Measurements from ENCODE around the gene SCNN1A. TPM values are rescaled to one million over a fixed set of nuclear protein-coding genes. Genes with fewer than 3 reads are reported as not detected.

The SCNN1A gene
- total and polyA plus RNA-seq, 11 donors, result 0.11 to 3.9 (median 0.43) TPM; not detected in 4

DNA sequence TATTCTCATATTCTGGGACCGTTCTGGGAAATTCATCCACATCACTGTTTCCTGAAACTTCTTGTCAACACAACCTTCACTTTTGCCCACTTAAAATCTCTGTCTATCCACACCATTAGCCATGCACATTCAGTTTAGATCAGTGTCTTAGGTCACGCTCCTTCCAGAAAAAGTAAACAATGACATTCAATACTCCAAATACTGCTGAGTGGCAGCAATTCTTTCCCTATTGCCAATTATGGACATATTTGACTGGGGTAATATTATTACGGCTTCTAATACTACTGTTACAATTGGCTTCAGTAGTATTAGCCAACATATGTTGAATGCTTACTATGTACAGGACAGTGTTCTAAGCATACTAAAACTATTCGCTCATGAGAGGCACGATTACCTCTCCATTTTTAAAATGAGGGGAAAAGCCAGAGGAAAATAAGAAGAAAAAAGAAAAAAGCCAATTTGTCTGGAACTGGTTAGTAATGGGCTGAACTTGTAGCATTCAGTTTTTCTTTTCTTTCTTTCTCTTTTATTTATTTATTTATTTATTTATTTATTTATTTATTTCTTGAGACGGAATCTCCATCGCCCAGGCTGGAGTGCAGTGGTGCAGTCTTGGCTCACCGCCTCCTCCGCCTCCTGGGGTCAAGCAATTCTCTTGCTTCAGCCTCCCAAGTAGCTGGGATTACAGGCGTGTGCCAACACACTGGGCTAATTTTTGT is 32.0 kb upstream of the SCNN1A start:
- Histone ChIP-seq H3K9me3 (no peaks in the 10 kb centered on the region), H3K4me1 (no peaks in the 10 kb centered on the region), H3K27ac (no peak overlapping the region), H3K27me3 (no peaks in the 10 kb centered on the region), H3K36me3 (no peaks in the 10 kb centered on the region), H3K4me3 (no peak overlapping the region)
- intact Hi-C loops (cut with DNase I), result no loop called here
- 95 to 96% (median 95%) methylated on average over 10 of the region's 10 CpGs for WGBS, 4 donors
- DNase-seq, result no peak
- no peak for ATAC-seq
- no peak for TF ChIP-seq POLR2A (IDR thresholded peaks at IDR 0.05)
- TF ChIP-seq, protein P1, sequence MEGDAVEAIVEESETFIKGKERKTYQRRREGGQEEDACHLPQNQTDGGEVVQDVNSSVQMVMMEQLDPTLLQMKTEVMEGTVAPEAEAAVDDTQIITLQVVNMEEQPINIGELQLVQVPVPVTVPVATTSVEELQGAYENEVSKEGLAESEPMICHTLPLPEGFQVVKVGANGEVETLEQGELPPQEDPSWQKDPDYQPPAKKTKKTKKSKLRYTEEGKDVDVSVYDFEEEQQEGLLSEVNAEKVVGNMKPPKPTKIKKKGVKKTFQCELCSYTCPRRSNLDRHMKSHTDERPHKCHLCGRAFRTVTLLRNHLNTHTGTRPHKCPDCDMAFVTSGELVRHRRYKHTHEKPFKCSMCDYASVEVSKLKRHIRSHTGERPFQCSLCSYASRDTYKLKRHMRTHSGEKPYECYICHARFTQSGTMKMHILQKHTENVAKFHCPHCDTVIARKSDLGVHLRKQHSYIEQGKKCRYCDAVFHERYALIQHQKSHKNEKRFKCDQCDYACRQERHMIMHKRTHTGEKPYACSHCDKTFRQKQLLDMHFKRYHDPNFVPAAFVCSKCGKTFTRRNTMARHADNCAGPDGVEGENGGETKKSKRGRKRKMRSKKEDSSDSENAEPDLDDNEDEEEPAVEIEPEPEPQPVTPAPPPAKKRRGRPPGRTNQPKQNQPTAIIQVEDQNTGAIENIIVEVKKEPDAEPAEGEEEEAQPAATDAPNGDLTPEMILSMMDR (IDR thresholded peaks at IDR 0.05), result no peak

DNA sequence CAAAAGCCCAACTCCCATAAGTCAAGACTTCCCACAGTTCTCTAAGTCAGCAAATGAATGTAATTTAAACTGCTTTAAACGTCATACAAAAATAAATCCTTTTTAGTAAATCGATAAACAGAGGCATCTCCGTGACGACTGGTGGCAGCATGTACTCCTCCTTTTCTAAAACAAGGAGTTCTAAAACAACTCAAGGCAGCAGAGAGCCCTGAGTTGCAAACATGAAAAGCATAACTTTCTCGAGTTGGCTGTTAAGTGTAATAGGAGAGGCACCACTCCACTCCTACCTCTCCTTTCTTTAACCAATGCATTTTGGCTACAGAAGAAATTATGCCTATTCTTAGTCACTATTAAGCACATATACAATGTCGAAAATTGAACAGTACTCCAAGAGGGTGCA is 30.6 kb upstream of the SCNN1A start:
- WGBS, 4 donors, result 80 to 90% (median 82%) methylated on average over 6 of the region's 6 CpGs

DNA sequence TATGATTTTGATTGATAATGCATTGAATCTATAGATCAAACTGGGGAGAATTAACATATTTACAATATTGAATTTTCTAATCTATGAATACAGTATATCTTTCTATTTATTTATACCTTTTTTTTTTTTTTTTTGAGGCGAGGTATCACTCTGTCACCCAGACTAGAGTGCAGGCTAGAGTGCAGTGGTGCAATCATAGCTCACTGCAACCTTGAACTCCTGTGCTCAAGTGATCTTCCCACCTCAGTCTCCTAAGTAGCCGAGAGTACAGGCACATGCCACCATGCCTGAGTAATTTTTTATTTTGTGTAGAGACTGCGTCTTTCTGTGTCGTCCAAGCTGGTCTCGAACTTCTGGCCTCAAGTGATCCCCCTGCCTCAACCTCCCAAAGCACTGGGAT is 29.0 kb upstream of the SCNN1A start:
- no peaks in the 10 kb centered on the region for H3K36me3 ChIP-seq
- DNase-seq, result no peak
- no peaks in the 10 kb centered on the region for H3K27me3 ChIP-seq
- no peak for ATAC-seq
- intact Hi-C loops (cut with DNase I), result no loop called here
- no peaks in the 10 kb centered on the region for H3K4me1 ChIP-seq
- TF ChIP-seq, protein P1 (IDR thresholded peaks at IDR 0.05), result no peak
- no peak for TF ChIP-seq POLR2A (IDR thresholded peaks at IDR 0.05)
- no peak overlapping the region for H3K4me3 ChIP-seq
- no peak overlapping the region for H3K27ac ChIP-seq
- no peaks in the 10 kb centered on the region for H3K9me3 ChIP-seq
- WGBS, 4 donors, result 86 to 91% (median 90%) methylated on average over 5 of the region's 5 CpGs

More for the DNA sequence above, 30.6 kb upstream of the SCNN1A start:
- DNase-seq (no peak), ATAC-seq (no peak)
- Histone ChIP-seq H3K27me3 (no peaks in the 10 kb centered on the region), H3K4me1 (no peaks in the 10 kb centered on the region), H3K4me3 (no peak overlapping the region), H3K36me3 (no peaks in the 10 kb centered on the region), H3K27ac (no peak overlapping the region), H3K9me3 (no peaks in the 10 kb centered on the region)
- intact Hi-C loops (cut with DNase I), result no loop called here
- TF ChIP-seq POLR2A (IDR thresholded peaks at IDR 0.05), result no peak
- TF ChIP-seq, protein P1 (IDR thresholded peaks at IDR 0.05), result no peak

DNA sequence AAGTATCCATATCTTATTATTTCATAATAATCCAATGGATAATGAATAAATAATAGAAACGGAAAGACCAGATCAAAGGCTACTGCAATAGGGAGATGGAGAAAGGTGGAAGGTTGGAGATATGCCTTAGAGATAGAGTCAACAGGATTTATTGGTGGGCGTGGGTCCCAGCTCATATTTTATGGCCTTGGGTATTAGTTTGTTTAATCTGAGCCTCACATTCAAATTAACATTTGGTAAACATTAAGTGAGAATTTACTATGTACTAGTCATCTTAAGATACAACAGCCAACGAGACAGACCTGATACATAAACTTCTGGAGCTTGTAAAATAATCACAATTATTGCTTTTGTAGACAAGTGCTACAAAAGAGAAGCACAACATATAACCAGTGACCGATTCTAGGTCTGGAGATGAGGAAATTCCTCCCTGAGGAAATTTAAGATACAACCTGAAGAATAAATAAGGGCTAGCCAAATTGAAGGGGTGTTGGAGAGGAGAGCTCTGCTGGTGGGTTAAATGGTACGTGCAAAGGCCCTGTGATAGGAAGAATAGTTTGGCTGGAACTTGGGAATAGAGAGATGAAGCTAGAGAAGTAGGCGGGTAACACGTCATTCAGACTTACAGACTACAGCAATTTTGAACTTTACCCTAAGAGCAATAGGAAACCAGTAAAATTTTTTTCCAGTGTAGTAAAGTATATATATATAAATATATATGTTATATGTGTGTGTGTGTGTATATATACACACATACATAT is 24.7 kb upstream of the SCNN1A start:
- peaks cover 0 to under 1% (median 0%) of the 10 kb centered on the region in 12 donors for H3K4me1 ChIP-seq
- H3K9me3 ChIP-seq, result no peaks in the 10 kb centered on the region
- intact Hi-C loops (cut with DNase I), result no loop called here
- H3K4me3 ChIP-seq, result no peak overlapping the region
- no peaks in the 10 kb centered on the region for H3K27me3 ChIP-seq
- H3K27ac ChIP-seq, result no peak overlapping the region
- TF ChIP-seq, protein P1 (IDR thresholded peaks at IDR 0.05), result no peak
- no peak for TF ChIP-seq POLR2A (IDR thresholded peaks at IDR 0.05)
- DNase-seq (no peak), ATAC-seq (no peak)
- H3K36me3 ChIP-seq, result no peaks in the 10 kb centered on the region
- 93 to 95% (median 94%) methylated on average over 7 of the region's 7 CpGs for WGBS, 4 donors

Data from heart left ventricle (tissue), 16 donors.